Stimulated activated CD4-positive, alpha-beta T cell treated with anti-CD3 and anti-CD28 coated beads, TNF-alpha, amount 100 ng/mL, for 1 hour (primary cell): ENCODE results near the gene PRELID1.
A peak's percentile ranks its signal among the peaks of the same experiment; 100 is the strongest.
"Not testable (repeated sequence)": the region's sequence is repeated elsewhere in the genome, so short reads cannot be mapped to it uniquely, and the experiment has no call there.

Experiments
- DNase-seq, 3 donors: peaks; one replicate each; pipeline ENCODE4 v3.0.0-alpha.2; 2020; ENCODE audit warnings: low read depth in 3 of 3, low spot score in 1 of 3

PRELID1 gene

GRCh38 chr5:177334781-177335700 is 31.4 kb downstream of the PRELID1 start:
- DNase-seq: no peak

DNA sequence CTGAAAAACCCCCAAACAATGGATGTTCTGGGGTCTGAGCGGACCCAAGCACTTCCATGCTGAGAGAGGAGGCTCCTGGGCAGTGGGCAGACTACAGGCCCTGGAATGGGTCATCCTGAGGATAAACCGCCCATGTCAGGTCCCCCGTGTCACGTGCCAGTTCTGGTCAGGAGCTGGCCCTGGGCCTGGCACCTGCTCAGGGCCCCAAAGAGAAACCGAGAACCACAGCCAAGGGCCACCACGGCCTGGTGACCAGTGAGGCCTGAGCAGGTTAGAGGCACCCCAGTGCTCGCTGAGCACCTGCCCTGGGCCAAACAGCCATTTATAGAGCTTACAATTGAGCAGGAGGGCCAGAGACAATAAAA is 32.1 kb downstream of the PRELID1 start:
- DNase-seq: no peak

GRCh38 chr5:177336112-177336511 is 32.5 kb downstream of the PRELID1 start:
- no peak for DNase-seq

DNA sequence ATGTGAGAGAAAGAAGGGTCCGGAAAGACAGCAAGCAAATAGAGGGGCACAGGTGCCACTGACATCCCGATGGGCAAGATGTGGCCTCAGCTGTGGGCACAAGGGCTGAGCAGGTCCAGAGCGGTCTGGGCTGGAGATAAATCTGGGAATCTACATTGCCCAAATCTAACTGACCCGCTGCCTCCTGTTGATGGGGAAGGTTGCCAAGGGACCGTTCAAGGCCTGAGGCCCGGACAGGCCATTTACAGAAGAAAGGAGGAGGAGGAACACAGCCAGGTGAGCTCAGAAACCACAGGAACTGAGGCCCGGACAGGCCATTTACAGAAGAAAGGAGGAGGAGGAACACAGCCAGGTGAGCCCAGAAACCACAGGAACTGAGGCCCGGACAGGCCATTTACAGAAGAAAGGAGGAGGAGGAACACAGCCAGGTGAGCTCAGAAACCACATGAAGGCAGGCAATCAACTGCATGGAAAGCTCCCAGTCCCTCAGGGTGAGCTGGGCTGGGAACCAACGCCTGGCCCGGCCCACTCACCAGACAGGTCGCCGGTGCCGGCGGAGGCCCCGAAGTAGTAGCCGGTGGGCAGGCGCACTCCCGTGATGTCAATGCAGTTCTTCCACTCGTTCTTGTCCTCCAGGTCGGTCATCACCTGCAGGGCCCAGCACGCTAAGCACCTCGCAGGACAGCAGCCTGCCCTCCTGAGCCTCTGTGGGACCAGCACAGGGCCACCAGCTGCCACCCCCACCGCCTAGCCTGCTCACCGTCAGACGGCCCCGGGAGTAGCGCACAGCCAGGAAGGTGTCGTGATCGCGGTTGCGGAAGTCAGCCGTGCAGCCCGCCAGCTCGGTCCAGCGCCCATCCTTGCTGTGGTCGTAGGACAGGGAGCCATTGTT is 33.2 kb downstream of the PRELID1 start:
- DNase-seq: no peak

DNA sequence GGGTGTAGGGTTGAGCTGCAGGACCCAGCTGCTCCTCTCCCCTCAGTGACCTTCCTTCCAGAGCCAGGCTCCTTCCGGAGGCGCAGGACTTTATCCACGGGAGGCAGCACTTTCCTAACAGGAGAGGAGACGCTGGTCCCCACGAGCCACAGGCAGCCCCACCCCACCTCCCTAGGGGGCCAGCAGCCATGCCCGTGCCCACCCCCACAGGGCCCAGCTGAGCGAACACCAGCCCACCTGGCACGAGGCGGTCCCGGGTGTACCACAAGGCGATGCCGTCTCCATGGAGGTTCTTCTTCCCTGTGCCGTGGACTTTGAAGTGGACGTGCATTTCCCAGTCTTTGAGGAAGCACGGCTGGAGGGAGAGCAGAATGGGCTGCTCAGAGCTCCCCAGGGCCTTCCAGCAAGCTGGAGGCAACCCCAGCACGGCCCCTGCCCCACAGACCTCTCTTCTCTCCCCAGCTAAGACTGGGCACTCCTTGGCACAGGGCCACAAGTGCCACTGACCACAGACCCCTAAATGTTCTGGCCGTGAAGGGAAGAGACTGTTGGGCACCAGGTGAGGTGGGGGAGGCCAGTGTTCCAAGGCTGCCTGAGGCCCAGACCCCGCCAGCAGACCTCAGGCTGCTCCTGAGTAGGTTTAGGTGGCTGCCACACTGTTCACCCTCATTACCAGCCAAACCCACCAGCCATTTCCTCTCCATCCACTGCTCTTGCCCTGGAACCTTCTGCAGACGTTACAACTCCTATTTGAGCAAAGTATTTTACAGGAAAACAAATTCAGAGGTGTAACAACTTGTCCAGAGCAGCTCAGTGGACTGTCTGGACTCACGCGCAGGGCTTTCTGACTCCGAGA is 34.9 kb downstream of the PRELID1 start:
- DNase-seq: no peak

DNA sequence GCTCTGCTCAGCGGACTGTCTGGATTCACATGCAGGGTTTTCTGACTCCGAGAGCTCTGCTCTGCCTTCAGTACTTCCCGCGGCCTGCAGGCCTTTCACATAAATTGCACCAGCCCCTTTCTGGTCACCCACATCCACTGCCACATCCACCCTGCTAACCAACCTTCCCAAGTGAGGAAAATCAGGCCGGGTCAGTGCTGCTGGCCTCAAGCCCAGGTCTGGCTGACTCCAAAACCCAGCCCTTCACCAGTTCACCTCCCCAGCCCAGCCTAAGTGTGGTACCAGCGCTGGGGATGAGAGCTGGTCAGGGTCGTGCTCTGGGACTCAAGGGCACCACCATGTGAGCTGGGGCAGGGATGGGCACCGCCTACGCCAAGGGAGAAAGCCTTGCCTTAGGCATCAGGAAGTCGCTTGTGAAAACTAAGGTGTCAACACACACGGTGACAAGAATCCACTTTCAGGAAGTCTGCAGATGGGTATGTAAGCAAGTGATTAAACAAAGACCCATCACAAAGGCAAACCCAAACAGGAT is 35.6 kb downstream of the PRELID1 start:
- no peak for DNase-seq

DNA sequence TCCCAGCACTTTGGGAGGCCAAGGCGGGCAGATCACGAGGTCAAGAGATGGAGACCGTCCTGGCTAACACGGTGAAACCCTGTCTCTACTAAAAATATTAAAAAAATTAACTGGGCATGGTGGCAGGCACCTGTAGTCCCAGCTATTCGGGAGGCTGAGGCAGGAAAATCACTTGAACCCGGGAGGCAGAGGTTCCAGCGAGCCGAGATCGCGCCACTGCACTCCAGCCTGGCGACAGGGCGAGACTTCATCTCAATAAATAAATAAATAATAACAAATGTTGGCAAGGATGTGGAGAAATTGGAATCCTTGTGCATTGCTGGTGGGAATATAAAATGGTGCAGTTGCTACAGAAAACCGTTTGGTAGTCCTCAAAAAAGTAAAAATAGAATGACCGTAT is 39.4 kb downstream of the PRELID1 start:
- DNase-seq: not testable (repeated sequence)

GRCh38 chr5:177343777-177344176 is 40.2 kb downstream of the PRELID1 start:
- DNase-seq: no peak

GRCh38 chr5:177344891-177345290 is 41.3 kb downstream of the PRELID1 start:
- DNase-seq: no peak

- DNase-seq: no peak
Measured at GRCh38 chr5:177346820-177347219, 43.2 kb downstream of the PRELID1 start.

DNA sequence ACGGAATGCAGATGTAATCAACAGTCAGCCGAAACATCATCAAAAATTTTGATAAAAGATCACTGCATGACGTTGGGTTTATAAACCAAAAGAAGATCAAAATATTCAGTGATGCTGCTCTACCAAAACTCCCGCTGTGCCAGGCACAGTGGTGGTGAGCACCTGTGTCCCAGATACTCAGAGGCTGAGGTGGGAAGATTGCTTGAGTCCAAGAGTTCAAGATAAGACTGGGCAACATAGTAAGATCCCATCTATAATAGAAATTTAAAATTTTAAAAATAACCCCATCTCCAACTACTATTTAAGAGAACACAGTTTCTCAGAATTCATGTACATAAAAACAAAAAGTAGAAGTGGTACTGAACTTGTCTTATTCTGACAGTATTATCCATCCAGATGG is 44.1 kb downstream of the PRELID1 start:
- DNase-seq: no peak

DNA sequence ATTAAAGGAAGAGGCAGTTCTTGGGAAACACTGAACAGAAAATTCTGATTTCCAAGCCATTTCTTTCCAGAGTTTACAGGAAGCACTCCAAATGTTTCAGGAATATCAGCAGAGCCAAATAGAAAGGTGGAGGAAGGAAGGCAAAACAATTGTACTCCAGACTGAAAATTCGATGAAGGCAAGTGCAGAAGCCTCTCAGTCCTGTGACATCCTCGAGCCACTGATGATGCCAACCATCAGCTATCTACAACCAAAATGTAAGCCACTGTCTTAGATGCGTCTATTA is 45.7 kb downstream of the PRELID1 start:
- DNase-seq: no peak

- no peak for DNase-seq
Measured at GRCh38 chr5:177349762-177350161, 46.2 kb downstream of the PRELID1 start.

GRCh38 chr5:177350776-177351391 is 47.3 kb downstream of the PRELID1 start:
- no peak for DNase-seq

DNA sequence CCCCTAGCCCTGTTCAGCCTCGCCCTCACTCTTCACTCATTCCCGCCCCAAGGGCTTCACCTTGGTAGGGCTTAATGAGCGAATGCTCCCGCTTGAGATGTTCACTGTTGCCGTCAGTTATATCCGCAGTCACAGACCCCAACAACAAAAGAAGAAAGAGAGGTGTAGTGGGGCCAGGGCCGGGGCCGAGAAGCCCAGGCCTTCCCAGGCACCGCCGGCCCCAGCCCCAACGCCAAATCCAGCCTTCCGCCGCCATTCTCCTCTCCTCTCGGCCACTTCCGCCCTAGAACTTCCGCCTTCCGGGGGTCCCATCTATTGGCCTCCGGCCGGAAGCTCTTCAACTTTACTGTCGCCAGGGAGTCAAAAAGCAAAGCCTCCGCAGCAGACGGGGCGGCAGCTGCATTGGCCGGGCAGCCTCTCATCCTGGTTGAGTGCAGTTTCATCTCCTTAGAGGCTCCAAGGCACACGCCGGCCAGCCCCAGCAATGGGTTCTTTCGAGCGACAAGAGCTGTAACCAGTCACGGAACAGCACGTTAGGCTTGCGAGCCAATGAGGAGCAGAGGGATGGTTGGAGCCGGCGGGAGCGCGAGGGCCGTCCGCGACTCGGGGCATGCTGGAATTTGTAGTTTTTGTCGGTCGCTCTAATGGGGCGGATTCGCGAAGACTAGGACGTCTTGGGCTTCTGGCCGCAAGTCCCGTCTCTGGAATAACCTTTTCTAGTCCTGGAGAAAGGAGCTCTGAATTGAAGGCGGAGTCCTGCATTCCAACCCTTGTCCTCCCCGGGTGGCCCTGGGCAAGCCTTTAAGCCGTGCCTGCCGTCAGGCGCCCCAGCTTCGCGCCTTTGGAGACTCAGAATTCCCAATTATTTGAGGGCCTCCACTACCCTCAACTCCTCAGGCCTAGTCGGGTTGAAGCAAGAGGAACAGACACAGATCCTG is 48.1 kb downstream of the PRELID1 start, which contains the start of gene LMAN2:
Gene LMAN2 (minus strand): TSS at position 277 of the 938 bp plus-strand sequence. CDS start 21 bp downstream, at position 256.
- peak; percentile 72 to 75 (median 74) for DNase-seq

GRCh38 chr5:177353093-177353492 is 49.5 kb downstream of the PRELID1 start:
- no peak for DNase-seq

GRCh38 chr5:177354256-177354655 is 50.7 kb downstream of the PRELID1 start:
- DNase-seq: no peak

DNA sequence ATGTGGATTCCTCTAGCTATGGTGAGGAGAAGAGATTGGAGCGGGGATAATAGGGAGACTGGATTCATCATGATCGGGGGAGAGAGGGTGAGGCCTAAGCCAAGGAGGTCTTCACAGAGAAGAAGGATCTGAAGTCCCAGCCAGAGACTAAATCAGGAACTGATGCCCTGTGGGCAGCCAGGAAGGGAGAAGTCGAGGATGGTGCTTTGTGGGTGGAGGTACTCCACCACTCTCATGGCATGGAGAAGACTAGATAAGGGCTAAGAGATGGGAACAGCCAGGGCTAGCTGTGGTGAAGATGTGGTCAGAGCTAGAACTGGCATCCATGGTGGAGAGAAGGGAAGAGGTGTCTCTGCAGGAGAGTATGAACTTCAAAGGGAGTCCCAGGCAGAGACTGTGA is 51.1 kb downstream of the PRELID1 start:
- DNase-seq: no peak

- no peak for DNase-seq
Measured at GRCh38 chr5:177355162-177355867, 51.7 kb downstream of the PRELID1 start.
